SJCRH30 (cell line): ENCODE measurements around the gene COG5. TPM values are rescaled to one million over a fixed set of nuclear protein-coding genes. Genes with fewer than 3 reads are reported as not detected.
"Not testable (repeated sequence)": the region's sequence is repeated elsewhere in the genome, so short reads cannot be mapped to it uniquely, and the experiment has no call there.

Experiments used
- DNase-seq, 2 experiments: peaks; one replicate each; pipeline ENCODE4 v3.0.0-alpha.2; 2015 to 2020
- H3K27ac ChIP-seq: fragments of 250-450 bp; sonication (Bioruptor Pico); 2 replicates; pipeline ENCODE4 v1.5.1; 2020; ENCODE audit warnings: mild to moderate bottlenecking, moderate library complexity
- H3K27me3 ChIP-seq: fragments of 250-450 bp; sonication (Bioruptor Pico); 2 replicates; pipeline ENCODE4 v1.5.1; 2020; ENCODE audit warnings: mild to moderate bottlenecking, moderate library complexity
- H3K36me3 ChIP-seq: fragments of 250-450 bp; sonication (Bioruptor Pico); 2 replicates; pipeline ENCODE4 v1.5.1; 2020; ENCODE audit warnings: mild to moderate bottlenecking, moderate library complexity
- H3K4me1 ChIP-seq: fragments of 250-450 bp; sonication (Bioruptor Pico); 2 replicates; pipeline ENCODE4 v1.5.1; 2020; ENCODE audit warnings: mild to moderate bottlenecking, moderate library complexity
- H3K4me3 ChIP-seq: fragments of 250-450 bp; sonication (Bioruptor Pico); 2 replicates; pipeline ENCODE4 v1.5.1; 2020; ENCODE audit warnings: mild to moderate bottlenecking, moderate library complexity
- H3K9me3 ChIP-seq: fragments of 250-450 bp; sonication (Bioruptor Pico); replicated peaks from 2 replicates; pipeline ENCODE4 v1.5.1; 2020; ENCODE audit warnings: mild to moderate bottlenecking, moderate library complexity
- total RNA-seq: library from RNA; depleted of rRNA; stranded (reverse); fragments of >200 nt; shearing (Covaris generic); gene quantifications from 2 replicates; pipeline ENCODE4 v1.2.3, GENCODE V29; 2014; rRNA removed

The COG5 gene
- total RNA-seq, 1 experiment from 2014 or later, result 41.1 TPM

DNA sequence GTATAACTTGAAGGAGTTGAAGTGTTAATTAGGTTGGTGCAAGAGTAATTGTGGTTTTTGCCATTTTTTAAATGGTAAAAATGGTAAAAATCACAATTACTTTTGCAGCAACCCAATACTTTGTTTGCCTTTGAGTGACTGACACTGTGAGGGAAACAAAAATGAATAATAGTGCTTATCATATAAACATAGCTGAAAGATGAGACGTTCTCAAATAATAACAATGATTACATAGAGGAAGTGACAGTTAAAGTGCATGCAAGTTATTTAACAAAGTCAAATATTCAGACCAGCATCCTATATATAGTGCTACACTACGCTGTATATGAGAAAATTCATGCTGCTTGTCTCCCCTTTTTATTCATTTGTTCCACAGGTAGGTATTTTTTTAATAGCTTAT is 399.6 kb downstream of the COG5 start:
- no peak for DNase-seq
- Histone ChIP-seq H3K36me3 (no peaks in the 10 kb centered on the region), H3K4me3 (no peak overlapping the region), H3K27ac (no peak overlapping the region), H3K4me1 (no peaks in the 10 kb centered on the region), H3K27me3 (no peaks in the 10 kb centered on the region), H3K9me3 (no peaks in the 10 kb centered on the region)

GRCh38 chr7:107162475-107162874 is 401.2 kb downstream of the COG5 start:
- Histone ChIP-seq H3K4me1 (no peaks in the 10 kb centered on the region), H3K27ac (no peak overlapping the region), H3K4me3 (no peak overlapping the region), H3K36me3 (no peaks in the 10 kb centered on the region), H3K9me3 (no peaks in the 10 kb centered on the region), H3K27me3 (no peaks in the 10 kb centered on the region)
- no peak for DNase-seq

DNA sequence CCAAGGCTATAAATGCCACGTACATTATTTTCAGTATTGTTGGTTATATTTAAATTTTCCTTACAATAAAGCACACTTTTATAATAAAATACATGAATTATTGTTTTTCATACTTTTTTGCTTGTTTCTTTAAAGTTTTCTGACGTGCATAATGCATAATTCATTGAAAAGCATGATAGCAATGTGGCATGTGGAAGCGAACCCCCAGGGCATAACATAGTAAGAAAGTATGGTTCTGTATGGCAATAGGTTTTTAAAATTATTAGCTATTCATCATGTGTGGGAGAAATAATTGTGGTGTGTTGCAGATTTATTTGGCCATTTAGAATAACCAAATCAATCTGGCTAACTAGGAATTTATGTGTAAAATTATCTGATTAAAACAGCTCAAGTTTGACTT is 402.3 kb downstream of the COG5 start:
- Histone ChIP-seq H3K9me3 (no peaks in the 10 kb centered on the region), H3K27me3 (no peaks in the 10 kb centered on the region), H3K27ac (no peak overlapping the region), H3K4me3 (no peak overlapping the region), H3K4me1 (no peaks in the 10 kb centered on the region), H3K36me3 (no peaks in the 10 kb centered on the region)
- no peak for DNase-seq

DNA sequence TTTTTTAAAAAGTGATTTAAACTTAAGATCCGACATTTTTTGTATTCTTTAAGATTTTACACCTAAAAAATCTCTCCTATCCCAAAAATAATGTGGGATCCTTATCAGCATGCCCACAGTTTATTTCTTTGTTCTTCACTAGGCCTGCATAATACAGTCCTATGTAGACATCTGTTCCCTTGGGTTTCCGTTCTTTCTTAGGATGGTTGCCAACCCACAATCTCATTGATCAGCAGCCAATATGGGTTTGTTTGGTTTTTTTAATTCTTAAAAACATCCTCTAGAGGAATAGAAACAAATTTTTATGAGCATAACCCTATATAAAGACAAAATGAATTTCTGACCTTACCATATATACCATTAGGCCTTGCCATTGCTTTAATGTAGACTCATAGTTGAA is 403.3 kb downstream of the COG5 start:
- no peak overlapping the region for H3K4me3 ChIP-seq
- H3K4me1 ChIP-seq, result no peaks in the 10 kb centered on the region
- no peaks in the 10 kb centered on the region for H3K27me3 ChIP-seq
- H3K27ac ChIP-seq, result no peak overlapping the region
- H3K9me3 ChIP-seq, result no peaks in the 10 kb centered on the region
- H3K36me3 ChIP-seq, result no peaks in the 10 kb centered on the region
- no peak for DNase-seq

- H3K27ac ChIP-seq, result no peak overlapping the region
- H3K4me1 ChIP-seq, result no peaks in the 10 kb centered on the region
- H3K4me3 ChIP-seq, result no peak overlapping the region
- DNase-seq, result no peak
- no peaks in the 10 kb centered on the region for H3K36me3 ChIP-seq
- H3K9me3 ChIP-seq, result no peaks in the 10 kb centered on the region
- H3K27me3 ChIP-seq, result no peaks in the 10 kb centered on the region
Observed at GRCh38 chr7:107158028-107158427, 405.7 kb downstream of the COG5 start.

- no peaks in the 10 kb centered on the region for H3K36me3 ChIP-seq
- H3K9me3 ChIP-seq, result no peaks in the 10 kb centered on the region
- no peaks in the 10 kb centered on the region for H3K27me3 ChIP-seq
- no peak overlapping the region for H3K27ac ChIP-seq
- no peaks in the 10 kb centered on the region for H3K4me1 ChIP-seq
- H3K4me3 ChIP-seq, result no peak overlapping the region
- no peak for DNase-seq
Observed at GRCh38 chr7:107157091-107157490, 406.6 kb downstream of the COG5 start.

DNA sequence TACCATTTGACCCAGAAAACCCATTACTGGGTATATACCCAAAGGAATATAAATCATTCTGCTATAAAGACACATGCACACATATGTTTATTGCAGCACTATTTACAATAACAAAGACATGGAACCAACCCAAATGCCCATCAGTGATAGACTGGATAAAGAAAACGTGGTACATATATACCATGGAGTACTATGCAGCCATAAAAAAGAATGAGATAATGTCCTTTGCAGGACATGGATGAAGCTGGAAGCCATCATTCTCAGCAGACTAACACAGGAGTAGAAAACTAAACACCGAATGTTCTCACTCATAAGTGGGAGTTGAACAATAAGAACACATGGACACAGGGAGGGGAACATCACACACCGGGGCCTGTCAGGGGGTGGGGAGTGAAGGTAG is 408.0 kb downstream of the COG5 start:
- not testable (repeated sequence) for H3K9me3 ChIP-seq, H3K4me3 ChIP-seq, H3K36me3 ChIP-seq, H3K4me1 ChIP-seq, H3K27me3 ChIP-seq, DNase-seq, H3K27ac ChIP-seq

- DNase-seq, result no peak
- Histone ChIP-seq H3K27me3 (no peaks in the 10 kb centered on the region), H3K4me1 (no peaks in the 10 kb centered on the region), H3K36me3 (no peaks in the 10 kb centered on the region), H3K4me3 (no peak overlapping the region), H3K9me3 (no peaks in the 10 kb centered on the region), H3K27ac (no peak overlapping the region)
Observed at GRCh38 chr7:107154826-107155225, 408.9 kb downstream of the COG5 start.

DNA sequence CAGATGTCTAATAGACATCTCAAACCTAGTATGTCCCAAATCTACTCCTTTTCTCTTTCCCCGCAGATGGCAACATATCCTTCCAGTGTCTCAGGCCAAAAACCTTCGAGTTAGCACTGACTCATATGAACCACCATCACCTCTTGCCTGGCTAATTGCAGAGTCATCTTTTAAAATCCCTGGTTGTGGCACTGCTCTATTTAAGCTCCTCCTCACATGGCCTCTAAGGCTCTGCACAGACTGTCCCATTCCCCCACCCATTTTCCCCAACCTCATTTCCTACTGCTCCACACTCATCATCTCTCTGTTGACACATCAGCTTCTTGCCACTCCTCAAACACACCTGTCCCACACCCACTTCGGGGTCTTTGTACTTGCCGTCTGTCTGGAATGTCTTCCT is 411.7 kb downstream of the COG5 start:
- no peak for DNase-seq
- H3K9me3 ChIP-seq, result no peaks in the 10 kb centered on the region
- no peak overlapping the region for H3K4me3 ChIP-seq
- H3K27ac ChIP-seq, result no peak overlapping the region
- no peaks in the 10 kb centered on the region for H3K36me3 ChIP-seq
- no peaks in the 10 kb centered on the region for H3K4me1 ChIP-seq
- H3K27me3 ChIP-seq, result no peaks in the 10 kb centered on the region

Other genes starting within 250 kb of the COG5 start
- not detected in 2 replicates for gene GPR22, start 93.9 kb downstream of the COG5 start, total RNA-seq
- 12.5 and 16.0 TPM in 2 replicates for gene DUS4L, start 51 bp upstream of the COG5 start, total RNA-seq
- gene BCAP29, start 16.3 kb upstream of the COG5 start, total RNA-seq, result 66.8 and 71.3 TPM in 2 replicates
- 3.7 and 3.9 TPM in 2 replicates for gene SLC26A4, start 96.9 kb upstream of the COG5 start, total RNA-seq
- gene CBLL1, start 180.2 kb upstream of the COG5 start, total RNA-seq, result 43.2 and 45.4 TPM in 2 replicates
- gene SLC26A3, start 239.3 kb upstream of the COG5 start, total RNA-seq, result not detected in 2 replicates